Measurements from ENCODE around the gene WNK4. TPM values are rescaled to one million over a fixed set of nuclear protein-coding genes. Genes with fewer than 3 reads are reported as not detected.

Gene WNK4
- total RNA-seq, 1 experiment from 2014 or later: 11.9 TPM

DNA sequence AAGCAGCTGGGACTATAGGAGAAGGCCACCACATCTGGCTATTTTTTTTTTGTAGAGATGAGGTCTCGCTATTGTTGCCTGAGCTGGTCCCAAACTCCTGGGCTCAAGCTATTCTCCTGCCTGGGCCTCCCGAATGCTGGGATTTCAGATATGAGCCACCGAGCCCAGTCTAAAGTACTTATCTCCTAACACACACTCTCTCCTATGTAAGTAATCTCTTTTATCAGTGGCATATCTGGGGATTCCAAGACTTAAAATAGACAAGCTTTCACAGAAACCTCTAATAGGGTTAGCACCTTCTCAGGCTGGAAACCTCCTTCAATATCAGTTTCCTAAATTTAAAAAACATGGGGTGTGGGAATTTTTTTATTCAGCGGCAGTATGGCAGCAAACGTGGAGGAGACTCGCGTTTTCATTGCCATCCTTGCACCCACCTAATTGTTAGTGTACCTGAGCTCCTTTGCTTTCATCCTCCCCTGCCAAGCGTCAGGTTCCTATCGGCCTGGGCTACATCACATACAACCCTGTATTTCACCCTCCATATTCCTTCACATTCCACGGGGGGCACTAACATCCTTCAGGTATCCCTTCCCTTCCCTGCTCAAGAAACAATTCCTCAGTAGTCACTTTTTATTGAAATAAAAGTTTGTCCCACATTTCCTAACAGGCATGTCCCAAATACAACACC, 36.7 kb upstream of the WNK4 start:
- Histone ChIP-seq H3F3A (ENCODE audit: insufficient read depth, low read depth) (no peaks in the 10 kb centered on the region; the same call in 1 of the 2 replicates), H2AFZ (peak overlapping the region; percentile 78), H3K79me2 (ENCODE audit: low read depth) (peaks cover 13% of the 10 kb centered on the region; the same call in 1 of the 2 replicates), H3K27ac (peak overlapping the region; percentile 65), H3K27me3 (ENCODE audit: insufficient read depth, low read depth) (no peaks in the 10 kb centered on the region), H3K4me1 (replicated peaks; ENCODE audit: insufficient read depth) (peaks cover 13% of the 10 kb centered on the region), H3K9me2 (ENCODE audit: insufficient read depth) (no peaks in the 10 kb centered on the region), H3K4me2 (peak overlapping the region; percentile 75), H3K4me3 (peak overlapping the region; percentile 78), H3K9me3 (ENCODE audit: insufficient read depth, low read depth) (no peaks in the 10 kb centered on the region), H4K20me1 (ENCODE audit: insufficient read depth) (no peaks in the 10 kb centered on the region), H3K36me3 (ENCODE audit: low read depth) (no peaks in the 10 kb centered on the region)
- intact Hi-C loops (cut with micrococcal nuclease; ENCODE audit: unreplicated experiment): no loop called here
- no peak for DNase-seq
- TSS peak; percentile 68 for BruUV-seq (replicated peaks)
- ChIA-PET POLR2A (ENCODE audit: unreplicated experiment) (no interaction called here), CTCF (interaction anchor here (0.7 kb wide), 1 partner anchor 66 kb away, joined by 3 read pairs; no protein-coding TSS in a partner anchor)
- TF ChIP-seq CTCF (conservative IDR thresholded peaks at IDR 0.05) (peak; percentile 35; the same call in 1 of the 2 replicates), EZH2 (IDR thresholded peaks at IDR 0.05; ENCODE audit: low read depth) (no peak)

- Histone ChIP-seq H3F3A (ENCODE audit: insufficient read depth, low read depth) (no peaks in the 10 kb centered on the region; the same call in 1 of the 2 replicates), H3K4me2 (peak overlapping the region; percentile 75), H4K20me1 (ENCODE audit: insufficient read depth) (no peaks in the 10 kb centered on the region), H3K79me2 (ENCODE audit: low read depth) (peaks cover 13% of the 10 kb centered on the region; the same call in 1 of the 2 replicates), H3K9me2 (ENCODE audit: insufficient read depth) (no peaks in the 10 kb centered on the region), H3K27me3 (ENCODE audit: insufficient read depth, low read depth) (no peaks in the 10 kb centered on the region), H3K4me3 (peak overlapping the region; percentile 78), H3K4me1 (replicated peaks; ENCODE audit: insufficient read depth) (peaks cover 13% of the 10 kb centered on the region), H3K9me3 (ENCODE audit: insufficient read depth, low read depth) (no peaks in the 10 kb centered on the region), H3K36me3 (ENCODE audit: low read depth) (no peaks in the 10 kb centered on the region), H2AFZ (peak overlapping the region; percentile 78), H3K27ac (peak overlapping the region; percentile 65)
- TF ChIP-seq CTCF (conservative IDR thresholded peaks at IDR 0.05): no peak; the same call in 1 of the 2 replicates
- TF ChIP-seq EZH2 (IDR thresholded peaks at IDR 0.05; ENCODE audit: low read depth): no peak
- no TSS peak for BruUV-seq (replicated peaks)
- ChIA-PET CTCF (no interaction called here), POLR2A (ENCODE audit: unreplicated experiment) (no interaction called here)
- peak; percentile 51 to 81 for DNase-seq
- intact Hi-C loops (cut with micrococcal nuclease; ENCODE audit: unreplicated experiment): no loop called here
These were observed 36.1 kb upstream of the WNK4 start for GRCh38 chr17:42744283-42744805.

DNA sequence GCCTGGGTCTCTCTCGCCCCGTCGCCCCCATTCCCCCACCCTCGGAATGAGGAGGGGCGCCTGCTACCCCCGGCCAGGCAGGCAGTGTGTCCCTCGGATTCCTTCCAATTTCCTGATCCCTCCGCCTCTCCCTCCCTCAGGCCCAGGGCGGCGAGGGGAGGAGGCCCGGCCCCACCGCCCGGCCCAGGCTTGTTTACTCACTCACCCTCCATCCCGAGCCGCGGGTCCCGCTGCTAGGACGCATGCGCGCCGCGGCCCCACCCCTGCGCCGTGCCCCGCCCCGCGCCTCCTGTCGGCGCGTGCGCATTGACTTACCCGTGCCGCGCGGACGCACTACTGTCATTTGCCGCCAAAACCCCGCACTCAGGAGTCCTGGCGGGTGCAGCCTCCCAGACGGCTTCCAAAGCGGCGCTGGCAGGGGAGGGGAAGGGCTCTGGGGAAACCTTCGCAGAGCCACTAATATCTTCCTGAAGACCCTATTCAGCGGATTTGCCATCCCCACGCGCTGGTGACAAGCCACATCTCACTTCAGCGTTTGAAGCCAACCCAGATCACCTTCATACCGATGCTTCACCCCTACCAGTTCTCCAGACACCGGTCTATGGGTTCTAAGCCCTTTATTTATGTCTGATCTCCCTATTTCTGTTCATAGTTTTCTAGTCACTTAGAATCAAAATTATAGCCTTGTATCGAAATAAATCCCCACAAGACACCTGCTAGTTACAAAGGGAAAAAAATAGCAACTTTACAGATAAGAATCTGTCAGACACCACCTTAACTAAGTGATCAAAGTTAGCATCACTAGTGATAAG, 35.4 kb upstream of the WNK4 start, which contains the start of gene EZH1:
TSS of gene EZH1 (minus strand) at position 235 of the 812 bp plus-strand sequence. CDS start 16,099 bp downstream, outside the sequence.
- no peaks in the 10 kb centered on the region for H3K27me3 ChIP-seq (ENCODE audit: insufficient read depth, low read depth)
- no peaks in the 10 kb centered on the region for H3K36me3 ChIP-seq (ENCODE audit: low read depth)
- H4K20me1 ChIP-seq (ENCODE audit: insufficient read depth): no peaks in the 10 kb centered on the region
- peaks cover 13% of the 10 kb centered on the region for H3K4me1 ChIP-seq (replicated peaks; ENCODE audit: insufficient read depth)
- H3K9me2 ChIP-seq (ENCODE audit: insufficient read depth): no peaks in the 10 kb centered on the region
- H2AFZ ChIP-seq: peak within 1 kb of the TSS; percentile 78
- TF ChIP-seq CTCF (conservative IDR thresholded peaks at IDR 0.05) (no peak), EZH2 (IDR thresholded peaks at IDR 0.05; ENCODE audit: low read depth) (no peak)
- peak within 1 kb of the TSS; percentile 75 for H3K4me2 ChIP-seq
- no TSS peak for BruUV-seq (replicated peaks)
- DNase-seq: peak; percentile 75 to 92
- peak within 1 kb of the TSS; percentile 78 for H3K4me3 ChIP-seq
- ChIA-PET CTCF (no interaction called here), POLR2A (ENCODE audit: unreplicated experiment) (no interaction called here)
- intact Hi-C loops (cut with micrococcal nuclease; ENCODE audit: unreplicated experiment): no loop called here
- peaks cover 13% of the 10 kb centered on the region; the same call in 1 of the 2 replicates for H3K79me2 ChIP-seq (ENCODE audit: low read depth)
- no peaks in the 10 kb centered on the region for H3K9me3 ChIP-seq (ENCODE audit: insufficient read depth, low read depth)
- H3F3A ChIP-seq (ENCODE audit: insufficient read depth, low read depth): no peaks in the 10 kb centered on the region; the same call in 1 of the 2 replicates
- peak within 1 kb of the TSS; percentile 65 for H3K27ac ChIP-seq
